ENCODE measurements around the gene MAP3K20.

MAP3K20 gene

GRCh38 chr2:173137610-173138009 lies 62.0 kb downstream of the MAP3K20 start:
- TF ChIP-seq CTCF (IDR thresholded peaks at IDR 0.05; ENCODE audit: borderline replicate concordance, control extremely low read depth, extremely low read depth, insufficient read depth, missing control alignments): no peak
- DNase-seq (ENCODE audit: low spot score): no peak
- in situ Hi-C loops (cut with MboI; ENCODE audit: low sequenced_read_pairs, unreplicated experiment): no loop called here

DNA sequence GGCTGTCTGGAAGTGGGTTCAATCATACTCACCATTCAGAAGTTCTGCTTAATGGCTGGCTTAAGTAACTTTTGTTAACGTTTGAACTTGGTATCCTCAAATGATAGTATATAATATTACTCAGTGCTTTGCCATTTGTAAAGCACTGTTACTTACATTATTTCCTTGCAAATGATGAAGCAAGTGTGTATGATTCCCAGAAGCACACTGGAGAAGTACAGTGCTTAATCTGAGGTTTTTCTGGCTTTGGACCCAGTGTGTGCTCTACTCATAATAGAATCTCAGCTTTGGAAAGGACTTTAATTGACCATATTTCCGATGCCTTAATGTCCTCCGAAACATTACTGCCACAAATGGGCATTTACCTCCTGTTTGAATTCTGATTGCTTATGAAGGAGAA lies 63.3 kb downstream of the MAP3K20 start:
- TF ChIP-seq CTCF (IDR thresholded peaks at IDR 0.05; ENCODE audit: borderline replicate concordance, control extremely low read depth, extremely low read depth, insufficient read depth, missing control alignments): no peak
- DNase-seq (ENCODE audit: low spot score): no peak
- in situ Hi-C loops (cut with MboI; ENCODE audit: low sequenced_read_pairs, unreplicated experiment): no loop called here

DNA sequence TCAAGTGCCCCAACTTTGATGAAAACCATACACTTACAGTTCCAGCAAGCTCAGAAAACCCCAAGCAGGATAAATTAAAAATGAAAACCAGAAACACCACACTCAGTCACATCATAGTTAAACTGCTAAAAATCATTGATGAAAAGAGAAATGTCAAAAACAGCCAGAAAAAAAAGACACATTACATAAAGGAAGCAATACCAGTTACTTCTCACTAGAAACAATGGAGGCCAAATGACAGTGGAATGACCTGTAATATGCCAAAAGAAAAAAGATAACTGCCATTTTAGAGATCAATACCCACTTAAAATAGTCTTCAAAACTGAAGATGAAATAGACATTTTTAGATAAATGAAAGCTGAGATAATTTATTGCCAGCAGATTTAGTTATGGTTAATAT lies 66.0 kb downstream of the MAP3K20 start:
- no peak for DNase-seq (ENCODE audit: low spot score)
- in situ Hi-C loops (cut with MboI; ENCODE audit: low sequenced_read_pairs, unreplicated experiment): no loop called here
- TF ChIP-seq CTCF (IDR thresholded peaks at IDR 0.05; ENCODE audit: borderline replicate concordance, control extremely low read depth, extremely low read depth, insufficient read depth, missing control alignments): no peak

GRCh38 chr2:173145454-173145853 lies 69.8 kb downstream of the MAP3K20 start:
- in situ Hi-C loops (cut with MboI; ENCODE audit: low sequenced_read_pairs, unreplicated experiment): no loop called here
- DNase-seq (ENCODE audit: low spot score): no peak
- TF ChIP-seq CTCF (IDR thresholded peaks at IDR 0.05; ENCODE audit: borderline replicate concordance, control extremely low read depth, extremely low read depth, insufficient read depth, missing control alignments): no peak

DNA sequence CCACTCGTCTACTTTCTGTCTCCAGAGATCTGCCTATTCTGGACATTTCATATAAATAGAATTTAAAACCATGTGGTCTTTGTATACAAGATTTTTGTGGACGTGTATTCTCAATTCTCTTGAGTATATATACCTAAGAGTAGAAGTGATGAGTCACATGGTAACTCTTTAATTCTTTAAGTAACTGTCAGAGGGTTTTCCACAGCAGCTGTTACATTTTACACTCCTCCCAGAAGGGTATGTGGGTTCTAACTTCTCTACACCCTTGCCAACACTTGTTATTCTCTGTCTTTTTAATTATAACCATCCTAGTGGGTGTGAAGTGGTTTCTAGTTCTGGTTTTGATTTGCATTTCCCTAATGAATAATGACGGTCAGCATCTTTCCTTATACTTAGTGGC lies 70.9 kb downstream of the MAP3K20 start:
- in situ Hi-C loops (cut with MboI; ENCODE audit: low sequenced_read_pairs, unreplicated experiment): no loop called here
- no peak for DNase-seq (ENCODE audit: low spot score)
- TF ChIP-seq CTCF (IDR thresholded peaks at IDR 0.05; ENCODE audit: borderline replicate concordance, control extremely low read depth, extremely low read depth, insufficient read depth, missing control alignments): no peak

- DNase-seq (ENCODE audit: low spot score): no peak
- in situ Hi-C loops (cut with MboI; ENCODE audit: low sequenced_read_pairs, unreplicated experiment): no loop called here
- no peak for TF ChIP-seq CTCF (IDR thresholded peaks at IDR 0.05; ENCODE audit: borderline replicate concordance, control extremely low read depth, extremely low read depth, insufficient read depth, missing control alignments)
These were observed 72.9 kb downstream of the MAP3K20 start for GRCh38 chr2:173148520-173148919.

DNA sequence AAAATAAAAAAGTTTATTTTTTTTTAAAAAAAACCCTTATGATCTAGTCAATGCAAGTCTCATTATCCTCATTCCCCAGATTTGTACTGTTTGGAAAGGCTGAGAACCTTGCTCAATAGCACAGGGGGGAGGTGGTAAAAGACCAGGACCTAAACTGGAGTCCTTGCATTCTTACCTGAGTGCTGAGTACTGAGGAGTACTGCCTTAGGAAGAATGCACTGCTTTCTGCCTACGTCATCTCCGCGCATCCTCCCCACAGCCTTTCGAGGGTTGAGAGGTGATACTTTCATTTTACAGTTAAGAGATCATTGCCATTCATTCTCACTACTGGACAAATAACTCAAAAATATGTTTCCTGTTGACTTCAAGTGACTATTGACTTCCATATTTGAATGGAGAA lies 73.8 kb downstream of the MAP3K20 start:
- in situ Hi-C loops (cut with MboI; ENCODE audit: low sequenced_read_pairs, unreplicated experiment): no loop called here
- no peak for TF ChIP-seq CTCF (IDR thresholded peaks at IDR 0.05; ENCODE audit: borderline replicate concordance, control extremely low read depth, extremely low read depth, insufficient read depth, missing control alignments)
- DNase-seq (ENCODE audit: low spot score): peak; percentile 60

All from GM13976 (cell line).